Measurements from ENCODE around the gene SLC8A3.

SLC8A3 gene

DNA sequence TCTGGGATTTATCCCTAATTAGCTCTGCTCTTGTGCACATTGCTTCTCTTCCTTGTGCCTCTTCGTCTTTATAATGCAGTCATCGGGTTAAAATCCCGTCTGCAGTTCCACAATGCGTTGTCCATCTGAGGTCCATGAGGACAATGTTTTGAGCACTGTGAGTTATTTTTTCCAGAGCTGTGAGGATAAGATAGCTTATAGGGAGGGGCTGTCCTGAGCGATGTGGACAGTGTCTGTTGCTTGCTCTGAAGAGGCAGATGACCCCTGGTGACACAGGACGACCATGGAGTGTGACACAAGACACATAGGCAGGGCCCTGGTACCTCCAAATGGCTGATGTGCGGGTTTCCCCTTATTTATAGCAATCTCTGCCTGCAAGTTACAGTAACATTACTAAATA lies 177.0 kb downstream of the SLC8A3 start:
- no peak overlapping the region for H3K23ac ChIP-seq (ENCODE audit: low read length)
- H3K4me3 ChIP-seq (ENCODE audit: low read depth, low read length) = no peak overlapping the region
- H2AFZ ChIP-seq (ENCODE audit: insufficient read depth, low read length, poor library complexity) = no peak overlapping the region
- no peak overlapping the region for H4K91ac ChIP-seq (ENCODE audit: low read depth, low read length)
- DNase-seq = no peak
- no peak overlapping the region for H3K27ac ChIP-seq (ENCODE audit: low read depth, low read length)
- H3K9me3 ChIP-seq (ENCODE audit: insufficient read depth, low read depth, low read length) = no peaks in the 10 kb centered on the region
- no peak overlapping the region for H2BK5ac ChIP-seq (ENCODE audit: low read depth, low read length, poor library complexity)
- no peak overlapping the region for H4K12ac ChIP-seq (ENCODE audit: low read depth, low read length)
- H3K27me3 ChIP-seq (ENCODE audit: insufficient read depth, low read length) = no peaks in the 10 kb centered on the region
- no peak overlapping the region for H3K14ac ChIP-seq (ENCODE audit: low read length)
- WGBS (ENCODE audit: extremely low coverage, insufficient coverage, insufficient read length) = no CpG with 5 or more reads among the region's 7 CpGs
- no peak overlapping the region for H3K18ac ChIP-seq (ENCODE audit: low read length)
- H3K4ac ChIP-seq (ENCODE audit: low read depth, low read length) = no peak overlapping the region
- peaks cover 3 to 6% of the 10 kb centered on the region in 2 experiments for H3K4me1 ChIP-seq (ENCODE audit: control insufficient read depth in 1 of 2, insufficient read depth in 2 of 2, low read length in 2 of 2)
- H3K9ac ChIP-seq (ENCODE audit: low read length) = no peak overlapping the region
- no peak overlapping the region for H4K8ac ChIP-seq (ENCODE audit: low read depth, low read length)
- H3K79me2 ChIP-seq (ENCODE audit: control insufficient read depth, insufficient read depth, low read length, poor library complexity) = no peaks in the 10 kb centered on the region
- H2BK12ac ChIP-seq (ENCODE audit: low read length) = no peak overlapping the region
- H3K36me3 ChIP-seq (ENCODE audit: control insufficient read depth in 1 of 2, insufficient read depth in 2 of 2, low read length in 2 of 2) = no peaks in the 10 kb centered on the region
- no peaks in the 10 kb centered on the region for H3K79me1 ChIP-seq (ENCODE audit: low read length)
- no peak overlapping the region for H2BK120ac ChIP-seq (ENCODE audit: insufficient read depth, low read length, poor library complexity)
- no peak overlapping the region for H2AK5ac ChIP-seq (ENCODE audit: low read length)
- no peak overlapping the region for H3K4me2 ChIP-seq (ENCODE audit: low read length)

DNA sequence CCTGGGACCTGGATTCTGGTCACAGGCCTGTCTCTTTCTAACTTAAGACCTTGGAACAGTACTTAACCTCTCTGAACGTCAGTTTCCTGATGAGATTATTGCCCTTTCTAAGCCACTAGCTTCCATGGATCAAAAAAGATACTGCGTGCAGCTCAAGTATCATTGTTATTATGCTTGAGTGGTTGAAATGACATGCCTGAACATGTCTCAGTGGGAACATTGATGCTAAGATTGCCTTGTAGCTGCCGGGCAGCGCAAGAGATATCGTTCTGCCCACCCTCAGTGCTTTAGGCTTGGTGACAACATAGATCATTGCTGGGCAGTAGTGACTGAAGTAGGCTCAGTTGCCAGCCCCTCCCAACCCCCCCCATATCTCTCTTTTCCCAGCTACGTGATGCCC lies 177.7 kb downstream of the SLC8A3 start:
- Histone ChIP-seq H4K8ac (ENCODE audit: low read depth, low read length) (no peak overlapping the region), H3K4me3 (ENCODE audit: low read depth, low read length) (no peak overlapping the region), H3K14ac (ENCODE audit: low read length) (no peak overlapping the region), H3K27me3 (ENCODE audit: insufficient read depth, low read length) (no peaks in the 10 kb centered on the region), H3K36me3 (ENCODE audit: control insufficient read depth in 1 of 2, insufficient read depth in 2 of 2, low read length in 2 of 2) (no peaks in the 10 kb centered on the region), H3K9me3 (ENCODE audit: insufficient read depth, low read depth, low read length) (no peaks in the 10 kb centered on the region), H3K27ac (ENCODE audit: low read depth, low read length) (no peak overlapping the region), H2AFZ (ENCODE audit: insufficient read depth, low read length, poor library complexity) (no peak overlapping the region), H3K9ac (ENCODE audit: low read length) (no peak overlapping the region), H2AK5ac (ENCODE audit: low read length) (no peak overlapping the region), H3K4me2 (ENCODE audit: low read length) (no peak overlapping the region), H2BK12ac (ENCODE audit: low read length) (no peak overlapping the region), H3K23ac (ENCODE audit: low read length) (no peak overlapping the region), H3K4me1 (ENCODE audit: control insufficient read depth in 1 of 2, insufficient read depth in 2 of 2, low read length in 2 of 2) (peaks cover 3 to 6% of the 10 kb centered on the region in 2 experiments), H4K12ac (ENCODE audit: low read depth, low read length) (no peak overlapping the region), H3K18ac (ENCODE audit: low read length) (no peak overlapping the region), H4K91ac (ENCODE audit: low read depth, low read length) (no peak overlapping the region), H3K79me2 (ENCODE audit: control insufficient read depth, insufficient read depth, low read length, poor library complexity) (no peaks in the 10 kb centered on the region), H2BK5ac (ENCODE audit: low read depth, low read length, poor library complexity) (no peak overlapping the region), H3K4ac (ENCODE audit: low read depth, low read length) (no peak overlapping the region), H2BK120ac (ENCODE audit: insufficient read depth, low read length, poor library complexity) (no peak overlapping the region), H3K79me1 (ENCODE audit: low read length) (no peaks in the 10 kb centered on the region)
- DNase-seq = no peak
- no CpG with 5 or more reads among the region's 6 CpGs for WGBS (ENCODE audit: extremely low coverage, insufficient coverage, insufficient read length)

DNA sequence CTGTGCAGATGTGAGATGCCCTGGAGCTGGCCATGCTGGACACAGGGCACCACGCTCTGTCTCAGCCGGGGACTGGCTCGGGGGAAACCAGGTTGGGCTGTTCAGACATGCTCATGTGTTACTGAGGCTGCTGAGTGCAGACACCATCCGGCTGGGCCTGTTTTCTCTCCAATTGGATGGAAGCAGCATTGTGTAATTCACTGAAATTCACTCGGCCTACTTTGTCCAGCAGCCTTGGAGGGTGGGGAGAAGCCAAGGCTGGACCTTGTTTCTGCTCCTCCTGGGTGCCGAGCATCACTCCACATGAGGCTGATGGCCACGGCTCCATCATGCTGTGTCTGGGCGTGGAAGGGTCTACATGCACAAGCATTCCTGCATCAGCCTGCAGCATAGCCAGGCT lies 178.8 kb downstream of the SLC8A3 start:
- Histone ChIP-seq H2BK5ac (ENCODE audit: low read depth, low read length, poor library complexity) (no peak overlapping the region), H3K14ac (ENCODE audit: low read length) (no peak overlapping the region), H3K9me3 (ENCODE audit: insufficient read depth, low read depth, low read length) (no peaks in the 10 kb centered on the region), H4K8ac (ENCODE audit: low read depth, low read length) (no peak overlapping the region), H3K9ac (ENCODE audit: low read length) (no peak overlapping the region), H3K36me3 (ENCODE audit: control insufficient read depth in 1 of 2, insufficient read depth in 2 of 2, low read length in 2 of 2) (no peaks in the 10 kb centered on the region), H3K18ac (ENCODE audit: low read length) (no peak overlapping the region), H3K79me1 (ENCODE audit: low read length) (no peaks in the 10 kb centered on the region), H2BK120ac (ENCODE audit: insufficient read depth, low read length, poor library complexity) (no peak overlapping the region), H2AK5ac (ENCODE audit: low read length) (no peak overlapping the region), H3K23ac (ENCODE audit: low read length) (no peak overlapping the region), H4K12ac (ENCODE audit: low read depth, low read length) (peak overlapping the region; percentile 38), H3K27ac (ENCODE audit: low read depth, low read length) (no peak overlapping the region), H4K91ac (ENCODE audit: low read depth, low read length) (no peak overlapping the region), H3K4me2 (ENCODE audit: low read length) (no peak overlapping the region), H3K27me3 (ENCODE audit: insufficient read depth, low read length) (no peaks in the 10 kb centered on the region), H3K4ac (ENCODE audit: low read depth, low read length) (no peak overlapping the region), H3K4me1 (ENCODE audit: control insufficient read depth in 1 of 2, insufficient read depth in 2 of 2, low read length in 2 of 2) (peaks cover 3 to 6% of the 10 kb centered on the region in 2 experiments), H3K4me3 (ENCODE audit: low read depth, low read length) (no peak overlapping the region), H2BK12ac (ENCODE audit: low read length) (no peak overlapping the region), H3K79me2 (ENCODE audit: control insufficient read depth, insufficient read depth, low read length, poor library complexity) (no peaks in the 10 kb centered on the region), H2AFZ (ENCODE audit: insufficient read depth, low read length, poor library complexity) (no peak overlapping the region)
- WGBS (ENCODE audit: extremely low coverage, insufficient coverage, insufficient read length) = no CpG with 5 or more reads among the region's 8 CpGs
- peak in 1 of 2 donors; percentile 5 for DNase-seq

DNA sequence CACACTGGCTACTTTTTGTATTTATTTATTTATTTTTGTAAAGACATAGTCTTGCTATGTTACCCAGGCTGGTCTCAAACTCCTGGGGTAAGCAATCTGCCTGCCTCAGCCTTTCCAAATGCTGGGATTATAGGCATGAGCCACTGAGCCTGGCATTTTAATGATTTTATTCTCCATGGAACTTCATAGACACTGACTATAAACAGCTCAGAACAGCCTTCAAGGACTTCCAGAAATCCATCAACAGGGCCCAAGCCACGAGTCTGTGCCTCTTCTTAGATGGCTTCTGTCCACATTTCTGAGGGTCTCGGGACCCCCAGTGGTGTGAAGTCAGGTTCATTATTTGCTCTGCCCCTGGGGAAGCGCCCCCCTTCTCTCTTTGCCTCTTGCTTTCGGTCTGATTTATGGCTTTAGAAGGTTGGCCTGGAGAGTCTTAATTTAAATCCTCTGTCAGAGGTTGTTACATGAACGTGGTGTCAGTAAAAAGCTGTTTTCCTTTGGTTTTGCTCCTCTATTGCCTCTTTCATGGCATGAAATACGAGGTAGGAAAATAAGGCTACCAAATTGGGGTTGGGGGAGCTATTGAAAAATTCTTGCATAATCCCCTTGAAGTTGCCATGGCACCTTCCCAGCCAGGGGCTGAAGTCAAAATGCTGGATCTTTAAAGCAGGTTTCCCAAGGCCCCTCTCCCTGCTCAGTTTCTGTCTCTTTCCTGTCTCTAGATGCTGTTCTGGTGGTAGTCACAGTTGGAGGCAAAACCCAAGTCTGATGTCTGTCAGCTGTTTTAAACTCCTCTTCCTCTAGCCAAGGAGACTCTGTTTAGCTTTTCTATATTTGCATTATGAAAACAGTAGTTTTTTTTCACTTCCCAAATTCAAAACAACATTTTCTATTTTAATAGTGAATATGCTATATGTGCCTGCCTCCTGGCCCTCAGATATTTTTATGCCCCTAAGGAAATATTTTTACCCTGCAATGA lies 180.2 kb downstream of the SLC8A3 start:
- H3K9me3 ChIP-seq (ENCODE audit: insufficient read depth, low read depth, low read length) = no peaks in the 10 kb centered on the region
- no peak overlapping the region for H2AFZ ChIP-seq (ENCODE audit: insufficient read depth, low read length, poor library complexity)
- no peak overlapping the region for H3K9ac ChIP-seq (ENCODE audit: low read length)
- no peak overlapping the region for H3K14ac ChIP-seq (ENCODE audit: low read length)
- no peaks in the 10 kb centered on the region for H3K36me3 ChIP-seq (ENCODE audit: control insufficient read depth in 1 of 2, insufficient read depth in 2 of 2, low read length in 2 of 2)
- no peak overlapping the region for H2BK12ac ChIP-seq (ENCODE audit: low read length)
- no peak overlapping the region for H2BK5ac ChIP-seq (ENCODE audit: low read depth, low read length, poor library complexity)
- no peak overlapping the region for H3K27ac ChIP-seq (ENCODE audit: low read depth, low read length)
- H3K4me3 ChIP-seq (ENCODE audit: low read depth, low read length) = no peak overlapping the region
- H3K18ac ChIP-seq (ENCODE audit: low read length) = no peak overlapping the region
- H2AK5ac ChIP-seq (ENCODE audit: low read length) = no peak overlapping the region
- no peak overlapping the region for H4K91ac ChIP-seq (ENCODE audit: low read depth, low read length)
- no peak overlapping the region for H2BK120ac ChIP-seq (ENCODE audit: insufficient read depth, low read length, poor library complexity)
- no peak overlapping the region for H3K4me2 ChIP-seq (ENCODE audit: low read length)
- no peak for DNase-seq
- no peaks in the 10 kb centered on the region for H3K27me3 ChIP-seq (ENCODE audit: insufficient read depth, low read length)
- no peaks in the 10 kb centered on the region for H3K79me1 ChIP-seq (ENCODE audit: low read length)
- no peak overlapping the region for H3K4ac ChIP-seq (ENCODE audit: low read depth, low read length)
- no peak overlapping the region for H3K23ac ChIP-seq (ENCODE audit: low read length)
- no CpG with 5 or more reads among the region's 6 CpGs for whole genome bisulfite sequencing (ENCODE audit: extremely low coverage, insufficient coverage, insufficient read length)
- H3K4me1 ChIP-seq (ENCODE audit: control insufficient read depth in 1 of 2, insufficient read depth in 2 of 2, low read length in 2 of 2) = peaks cover 3 to 6% of the 10 kb centered on the region in 2 experiments
- no peak overlapping the region for H4K12ac ChIP-seq (ENCODE audit: low read depth, low read length)
- H3K79me2 ChIP-seq (ENCODE audit: control insufficient read depth, insufficient read depth, low read length, poor library complexity) = no peaks in the 10 kb centered on the region
- no peak overlapping the region for H4K8ac ChIP-seq (ENCODE audit: low read depth, low read length)
